Breast epithelium (tissue), 4 donors: ENCODE results near the gene LRRC43. TPM values are rescaled to one million over a fixed set of nuclear protein-coding genes. Genes with fewer than 3 reads are reported as not detected.

Experiments used
- DNase-seq, 2 donors: peaks; one replicate each; pipeline ENCODE4 v3.0.0-alpha.2; 2019; ENCODE audit warnings: low spot score in 2 of 2
- H3K27ac ChIP-seq, 2 donors: fragments of 200-600 bp; sonication (generic) in 1 of 2; one replicate each; pipeline ENCODE4 v1.5.1; 2016 to 2019; ENCODE audit warnings: mild to moderate bottlenecking in 1 of 2
- H3K27me3 ChIP-seq, 2 donors: fragments of 200-600 bp; sonication (generic) in 1 of 2; one replicate each; pipeline versions ENCODE4 v1.5.1 to v1.6.0; 2017 to 2019; ENCODE audit warnings: control low read depth in 1 of 2, mild to moderate bottlenecking in 1 of 2
- H3K36me3 ChIP-seq: fragments of 200-600 bp; one replicate; pipeline ENCODE4 v1.5.1; 2019
- H3K4me1 ChIP-seq, 2 donors: fragments of 200-600 bp; sonication (generic); one replicate each; pipeline ENCODE4 v1.5.1; 2016 to 2019; ENCODE audit warnings: control low read depth in 1 of 2
- H3K4me3 ChIP-seq, 3 donors: fragments of 200-600 bp; sonication (generic); 1 replicate in 2 of 3; 2 replicates in 1 of 3; pipeline ENCODE4 v1.5.1; 2016 to 2019; ENCODE audit warnings: mild to moderate bottlenecking in 3 of 3, moderate library complexity in 2 of 3
- H3K9me3 ChIP-seq, 2 donors: fragments of 200-600 bp; sonication (generic) in 1 of 2; one replicate each; pipeline ENCODE4 v1.5.1; 2016 to 2019; ENCODE audit warnings: control low read depth in 1 of 2
- CTCF ChIP-seq, 3 donors: fragments of 450-650 bp; IDR thresholded peaks; one replicate each; pipeline ENCODE4 v1.5.1; 2016 to 2017; ENCODE audit warnings: antibody characterized with exemption in 3 of 3, mild to moderate bottlenecking in 3 of 3, moderate library complexity in 3 of 3
- POLR2A ChIP-seq: fragments of 450-650 bp; IDR thresholded peaks from one replicate; pipeline ENCODE4 v1.6.1; 2016; ENCODE audit warnings: antibody characterized with exemption, mild to moderate bottlenecking, moderate library complexity
- POLR2AphosphoS5 ChIP-seq, 3 donors: sonication (generic); formaldehyde crosslinking; IDR thresholded peaks; one replicate each; pipeline ENCODE4 v1.6.1; 2017; ENCODE audit warnings: antibody characterized with exemption in 3 of 3
- intact Hi-C: fragments of 100-400 bp; cut with DNase I; formaldehyde crosslinking; loops from one replicate; pipeline ENCODE4 v1.15.1; 2023; ENCODE audit warnings: low total_unique reads
- total RNA-seq, 3 donors: library from RNA; depleted of rRNA; stranded (reverse); fragments of >200 nt; gene quantifications; one replicate each; pipeline ENCODE4 v1.1.0, GENCODE V29; 2016

The LRRC43 gene
- total RNA-seq, 3 donors from 2014 or later = 0.66 to 2.3 (median 0.80) TPM

GRCh38 chr12:122250047-122250446 lies 67.1 kb downstream of the LRRC43 start:
- H3K27ac ChIP-seq = no peak overlapping the region
- H3K9me3 ChIP-seq = no peaks in the 10 kb centered on the region
- H3K4me1 ChIP-seq = no peaks in the 10 kb centered on the region
- H3K4me3 ChIP-seq = no peak overlapping the region
- intact Hi-C loops = no loop called here
- DNase-seq = no peak
- peaks cover 9% of the 10 kb centered on the region for H3K36me3 ChIP-seq
- TF ChIP-seq POLR2AphosphoS5 (IDR thresholded peaks at IDR 0.05) (no peak), CTCF (IDR thresholded peaks at IDR 0.05) (no peak), POLR2A (no peak)
- no peaks in the 10 kb centered on the region for H3K27me3 ChIP-seq

- DNase-seq = no peak
- no peak for TF ChIP-seq POLR2AphosphoS5 (IDR thresholded peaks at IDR 0.05)
- no peak for TF ChIP-seq CTCF (IDR thresholded peaks at IDR 0.05)
- no peaks in the 10 kb centered on the region for H3K4me1 ChIP-seq
- H3K4me3 ChIP-seq = no peak overlapping the region
- H3K36me3 ChIP-seq = peaks cover 9% of the 10 kb centered on the region
- intact Hi-C loops = no loop called here
- no peaks in the 10 kb centered on the region for H3K9me3 ChIP-seq
- no peak overlapping the region for H3K27ac ChIP-seq
- H3K27me3 ChIP-seq = no peaks in the 10 kb centered on the region
Measured at GRCh38 chr12:122250536-122250935, 67.6 kb downstream of the LRRC43 start.

Other genes starting within 250 kb of the LRRC43 start
- gene BCL7A, start 161.2 kb upstream of the LRRC43 start, total RNA-seq = 10 to 100 TPM in 1 of 3 donors, 1 to 10 TPM in 2; 6.2 to 13.5 (median 8.8) TPM
- 10 to 100 TPM; 21.1 to 31.1 (median 28.2) TPM for gene MLXIP, start 104.4 kb upstream of the LRRC43 start, total RNA-seq
- not detected for gene IL31, start 8.9 kb upstream of the LRRC43 start, total RNA-seq
- gene B3GNT4, start 20.6 kb downstream of the LRRC43 start, total RNA-seq = 1 to 10 TPM in 1 of 3 donors, not detected in 2; 1.6 TPM
- gene DIABLO, start 42.9 kb downstream of the LRRC43 start, total RNA-seq = 10 to 100 TPM; 48.2 to 71.1 (median 62.3) TPM
- 10 to 100 TPM; 13.4 to 17.4 (median 14.4) TPM for gene VPS33A, start 83.4 kb downstream of the LRRC43 start, total RNA-seq
- 100 to 1,000 TPM in 2 of 3 donors, 10 to 100 TPM in 1; 86.9 to 126 (median 108) TPM for gene CLIP1, start 239.5 kb downstream of the LRRC43 start, total RNA-seq